Subcutaneous adipose tissue (tissue), 4 donors: ENCODE results near the gene ABHD17C. TPM values are rescaled to one million over a fixed set of nuclear protein-coding genes. Genes with fewer than 3 reads are reported as not detected.

Experiments used
- total RNA-seq, 4 donors: library from RNA; depleted of rRNA; stranded (reverse); fragments of >200 nt; gene quantifications; one replicate each; pipeline ENCODE4 v1.1.0, GENCODE V29; 2016
- TF ChIP-seq, protein P1 (sequence below): fragments of 450-650 bp; IDR thresholded peaks from one replicate; pipeline ENCODE4 v1.5.1; 2016; ENCODE audit warnings: low read depth, mild to moderate bottlenecking, control low read depth, antibody characterized with exemption, moderate library complexity

ABHD17C gene
- total RNA-seq, 4 donors from 2014 or later: 0.57 to 2.8 (median 1.7) TPM

DNA sequence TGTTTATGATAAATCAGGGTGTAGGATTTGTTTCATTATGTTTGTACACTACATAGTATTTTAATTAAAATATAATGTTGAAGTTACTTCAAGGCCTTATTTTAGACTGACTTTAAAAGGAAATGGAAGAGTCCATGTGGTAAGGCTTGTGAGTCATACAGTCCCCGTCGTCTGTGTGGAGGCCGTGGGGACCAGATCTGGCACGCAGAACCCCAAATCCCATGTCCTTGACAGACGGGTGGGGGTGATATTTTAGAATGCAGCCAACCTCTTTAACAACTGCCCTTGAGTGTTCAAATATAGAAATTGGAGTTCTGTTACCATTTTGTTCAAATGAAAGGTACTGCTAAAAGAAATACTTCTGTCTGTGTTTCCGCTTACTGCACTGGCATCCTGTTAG, 35.8 kb downstream of the ABHD17C start:
- TF ChIP-seq, protein P1, sequence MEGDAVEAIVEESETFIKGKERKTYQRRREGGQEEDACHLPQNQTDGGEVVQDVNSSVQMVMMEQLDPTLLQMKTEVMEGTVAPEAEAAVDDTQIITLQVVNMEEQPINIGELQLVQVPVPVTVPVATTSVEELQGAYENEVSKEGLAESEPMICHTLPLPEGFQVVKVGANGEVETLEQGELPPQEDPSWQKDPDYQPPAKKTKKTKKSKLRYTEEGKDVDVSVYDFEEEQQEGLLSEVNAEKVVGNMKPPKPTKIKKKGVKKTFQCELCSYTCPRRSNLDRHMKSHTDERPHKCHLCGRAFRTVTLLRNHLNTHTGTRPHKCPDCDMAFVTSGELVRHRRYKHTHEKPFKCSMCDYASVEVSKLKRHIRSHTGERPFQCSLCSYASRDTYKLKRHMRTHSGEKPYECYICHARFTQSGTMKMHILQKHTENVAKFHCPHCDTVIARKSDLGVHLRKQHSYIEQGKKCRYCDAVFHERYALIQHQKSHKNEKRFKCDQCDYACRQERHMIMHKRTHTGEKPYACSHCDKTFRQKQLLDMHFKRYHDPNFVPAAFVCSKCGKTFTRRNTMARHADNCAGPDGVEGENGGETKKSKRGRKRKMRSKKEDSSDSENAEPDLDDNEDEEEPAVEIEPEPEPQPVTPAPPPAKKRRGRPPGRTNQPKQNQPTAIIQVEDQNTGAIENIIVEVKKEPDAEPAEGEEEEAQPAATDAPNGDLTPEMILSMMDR: no peak

DNA sequence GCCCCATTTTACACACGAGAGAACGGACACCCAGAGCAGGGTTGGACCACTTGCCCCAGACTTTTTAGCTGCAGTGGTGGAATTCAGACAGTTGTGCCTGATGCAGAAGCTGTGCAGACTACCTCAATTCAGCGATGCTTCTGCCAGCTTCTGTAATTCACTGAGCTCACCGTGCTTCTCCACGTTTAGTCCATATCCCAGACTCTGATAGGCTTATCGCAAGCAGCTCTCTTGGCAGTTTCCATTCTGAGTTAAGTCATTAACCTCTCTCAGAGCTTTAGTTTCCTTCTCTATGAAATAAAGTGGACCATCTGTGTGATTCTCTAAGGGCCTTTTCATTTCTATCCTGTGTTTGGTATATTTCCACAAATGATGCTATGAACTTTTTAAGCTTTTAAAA, 37.1 kb downstream of the ABHD17C start:
- TF ChIP-seq, protein P1: no peak

DNA sequence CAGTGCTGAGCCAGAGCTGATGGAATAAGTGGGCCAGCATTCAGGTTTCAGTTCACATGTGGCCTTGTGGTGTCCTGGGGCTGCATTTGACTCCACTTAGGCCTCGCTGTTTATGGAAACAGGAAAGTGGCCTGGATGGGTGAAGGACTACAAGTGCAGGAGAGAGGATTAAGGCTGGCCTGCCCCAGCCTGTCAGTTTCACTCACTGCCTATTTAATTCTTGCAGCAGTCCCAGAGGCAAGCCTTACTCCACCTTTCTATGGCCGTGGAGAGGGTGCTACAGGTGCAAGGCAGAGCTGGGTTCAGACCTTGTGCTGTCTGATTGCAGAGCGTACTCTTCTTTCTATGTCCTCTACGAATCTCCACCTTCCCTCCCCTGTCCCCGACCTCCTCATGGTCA, 37.7 kb downstream of the ABHD17C start:
- TF ChIP-seq, protein P1: no peak

DNA sequence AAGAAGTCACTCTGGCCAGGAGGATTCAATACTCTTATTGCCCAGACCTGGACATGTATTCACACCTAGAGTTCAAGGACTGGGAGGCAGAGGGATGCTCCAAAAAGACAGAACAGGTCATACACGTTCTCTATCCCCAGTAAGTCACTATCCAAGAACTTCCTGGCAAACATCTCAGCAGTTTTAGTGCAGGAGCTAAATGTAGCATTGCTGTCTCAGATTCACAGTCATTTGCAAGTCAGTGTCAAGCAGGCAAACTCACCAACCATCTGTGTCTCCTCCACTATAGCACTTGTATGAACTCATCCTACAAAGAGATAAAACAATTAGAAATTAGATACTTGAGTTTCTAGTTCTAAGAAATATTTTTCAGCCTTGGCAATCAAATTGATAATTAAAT, 38.4 kb downstream of the ABHD17C start:
- TF ChIP-seq, protein P1: no peak

DNA sequence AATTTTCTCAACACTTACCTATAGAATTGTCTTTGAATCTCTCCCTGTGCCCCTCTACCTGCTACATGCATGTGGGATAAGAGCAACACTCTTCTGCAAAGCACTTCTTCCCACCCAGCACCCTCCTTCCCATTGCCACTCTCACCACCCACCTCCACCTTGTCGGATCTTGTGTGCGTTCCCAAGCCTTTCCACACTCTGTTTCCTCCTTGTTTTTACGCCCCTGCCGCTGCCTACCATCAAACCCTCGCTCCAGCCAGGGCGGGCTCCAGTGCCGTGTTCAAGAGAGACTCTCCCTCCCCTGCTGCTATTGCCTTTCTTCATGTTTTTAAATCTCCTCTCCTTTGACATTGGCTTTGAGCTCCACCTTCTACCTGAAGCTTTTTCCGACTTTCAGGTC, 40.2 kb downstream of the ABHD17C start:
- TF ChIP-seq, protein P1: no peak

DNA sequence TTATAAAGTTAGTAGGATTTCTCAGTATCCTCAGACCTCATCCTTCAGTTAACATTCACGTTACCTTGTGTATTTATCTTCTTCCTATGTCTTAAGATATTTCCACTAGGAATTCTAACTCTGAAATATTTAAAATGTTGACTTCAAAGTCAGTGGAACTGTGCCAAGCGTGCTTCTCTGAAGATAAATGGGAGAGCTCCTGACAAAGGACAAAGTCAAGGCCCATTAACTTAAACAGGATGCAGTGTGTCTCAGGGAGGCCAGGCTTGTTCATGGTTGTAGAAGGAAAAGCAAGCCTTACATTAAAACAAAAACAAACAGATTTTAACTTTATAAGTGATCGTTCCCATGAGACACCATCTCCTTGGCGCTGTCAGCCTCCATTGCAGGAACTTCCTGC, 41.5 kb downstream of the ABHD17C start:
- TF ChIP-seq, protein P1: no peak

DNA sequence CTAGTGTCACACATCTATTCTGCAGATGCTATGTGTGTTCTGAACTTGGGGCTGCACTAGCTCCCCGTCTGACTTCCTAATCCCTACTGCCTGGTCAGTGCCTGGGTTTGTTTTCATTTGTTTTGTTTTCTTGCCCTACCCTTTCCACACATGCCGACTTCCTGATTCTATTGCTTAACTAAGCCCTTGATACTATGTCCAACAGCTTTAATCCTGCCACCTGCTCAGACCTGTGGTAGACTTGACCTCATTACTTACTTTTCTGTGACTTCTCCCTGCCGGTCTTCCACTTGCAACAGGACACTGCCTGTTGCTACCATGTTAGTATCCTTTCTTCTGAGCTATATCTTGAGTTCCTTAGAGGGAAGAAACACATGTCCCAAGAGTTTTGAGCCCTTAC, 44.8 kb downstream of the ABHD17C start:
- TF ChIP-seq, protein P1: no peak

DNA sequence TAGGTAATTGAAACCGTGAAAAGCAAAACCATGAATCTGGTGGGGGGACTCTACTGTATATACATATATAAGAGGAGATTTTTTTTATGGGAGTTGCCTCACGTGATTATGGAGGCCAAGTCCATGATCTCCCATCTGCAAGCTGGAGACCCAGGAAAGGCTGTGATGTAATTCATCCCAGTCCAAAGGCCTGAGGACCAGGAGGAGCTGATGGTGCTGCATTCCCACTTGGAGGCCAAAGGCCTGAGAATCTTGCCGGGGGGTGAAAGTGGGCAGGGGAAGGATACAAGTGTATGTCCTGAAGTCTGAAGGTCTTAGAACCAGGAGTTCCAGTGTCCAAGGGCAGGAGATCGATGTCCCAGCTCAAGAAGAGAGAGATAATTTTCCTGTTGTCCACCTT, 47.0 kb downstream of the ABHD17C start:
- TF ChIP-seq, protein P1: no peak
